ENCODE results near the gene HECA.

Gene HECA

DNA sequence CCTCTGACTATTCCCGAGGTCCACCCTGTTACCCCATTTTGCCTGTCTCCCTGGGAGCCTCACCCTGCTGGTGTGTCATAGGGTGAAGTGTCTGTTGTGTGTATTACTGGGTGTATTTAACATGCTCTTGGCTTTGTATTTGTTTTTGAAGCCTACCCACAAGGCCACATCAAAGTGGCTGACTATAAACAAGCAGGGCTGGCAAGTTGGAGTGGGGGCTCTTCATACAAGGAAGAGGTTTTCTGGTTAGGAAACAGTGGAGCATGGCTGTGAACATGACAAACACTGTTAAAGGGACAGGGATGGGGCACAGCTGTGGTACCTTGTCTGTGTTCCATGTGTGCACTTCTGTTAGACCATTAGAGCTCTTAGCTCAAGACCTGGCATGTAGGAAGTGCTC is 26.3 kb downstream of the HECA start:
- no peak for DNase-seq (ENCODE audit: low spot score)

DNA sequence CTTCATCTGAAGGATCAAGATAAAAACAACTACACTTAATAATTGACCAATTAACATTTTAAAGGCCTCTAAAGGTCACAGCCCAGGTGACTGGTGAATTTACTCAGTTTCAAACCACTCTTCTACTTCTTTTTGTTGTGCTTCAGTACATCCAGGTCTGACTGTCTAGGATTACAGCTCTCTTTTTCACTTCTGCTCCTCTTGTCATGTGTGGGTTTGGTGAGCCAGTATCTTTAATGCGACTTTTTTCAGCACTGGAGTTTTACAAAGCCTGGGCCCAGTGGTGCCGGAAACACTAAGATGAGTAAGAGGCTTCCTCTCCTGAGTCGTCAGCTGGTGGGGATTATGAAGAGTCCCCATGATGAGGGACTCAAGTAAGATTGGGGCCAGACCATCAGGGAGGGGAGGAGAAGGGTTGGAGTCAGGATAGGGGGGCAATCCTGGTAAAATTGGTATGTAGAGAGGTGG is 27.0 kb downstream of the HECA start:
- no peak for DNase-seq (ENCODE audit: low spot score)

DNA sequence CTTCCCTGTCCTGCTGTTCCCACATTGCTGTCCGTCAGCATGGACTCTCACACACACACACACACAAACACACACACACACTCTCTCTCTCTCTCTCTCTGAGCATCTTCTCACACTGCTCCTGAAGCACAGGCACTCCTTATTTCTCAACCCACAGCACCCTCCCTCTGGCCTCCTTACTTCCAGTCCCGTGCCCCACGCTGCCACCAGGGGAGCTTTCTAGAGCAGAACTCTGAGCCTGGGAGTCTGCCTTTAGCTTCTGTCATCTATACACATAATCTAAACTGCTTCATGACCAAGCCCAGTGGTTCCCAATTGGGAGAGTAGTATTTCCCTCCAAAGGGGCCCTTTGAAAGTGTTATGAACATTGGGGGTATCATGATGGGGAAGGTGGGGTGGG is 29.1 kb downstream of the HECA start:
- no peak for DNase-seq (ENCODE audit: low spot score)

GRCh38 chr6:139165324-139165723 is 30.4 kb downstream of the HECA start:
- no peak for DNase-seq (ENCODE audit: low spot score)

- no peak for DNase-seq (ENCODE audit: low spot score)
These were observed 31.5 kb downstream of the HECA start for GRCh38 chr6:139166238-139166955.

GRCh38 chr6:139166956-139167313 is 32.1 kb downstream of the HECA start:
- no peak for DNase-seq (ENCODE audit: low spot score)

DNA sequence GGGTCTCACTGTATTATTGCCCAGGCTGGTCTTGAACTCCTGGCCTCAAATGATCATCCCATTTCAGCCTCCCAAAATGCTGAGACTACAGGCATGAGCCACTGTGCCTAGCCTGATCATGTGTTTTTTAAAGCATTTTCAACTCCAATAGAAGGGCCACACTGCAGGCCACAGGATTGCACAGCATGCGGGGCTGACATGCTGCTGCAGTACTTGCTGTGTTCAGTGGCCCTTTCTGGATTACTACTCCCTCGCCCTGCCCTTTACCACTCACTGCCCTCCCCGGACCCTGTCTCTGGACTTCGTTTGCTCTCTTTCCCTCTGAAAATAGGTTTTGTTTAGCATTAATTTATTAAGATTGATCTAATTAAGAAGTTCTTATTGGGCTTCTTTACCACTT is 37.3 kb downstream of the HECA start:
- DNase-seq (ENCODE audit: low spot score): no peak

DNA sequence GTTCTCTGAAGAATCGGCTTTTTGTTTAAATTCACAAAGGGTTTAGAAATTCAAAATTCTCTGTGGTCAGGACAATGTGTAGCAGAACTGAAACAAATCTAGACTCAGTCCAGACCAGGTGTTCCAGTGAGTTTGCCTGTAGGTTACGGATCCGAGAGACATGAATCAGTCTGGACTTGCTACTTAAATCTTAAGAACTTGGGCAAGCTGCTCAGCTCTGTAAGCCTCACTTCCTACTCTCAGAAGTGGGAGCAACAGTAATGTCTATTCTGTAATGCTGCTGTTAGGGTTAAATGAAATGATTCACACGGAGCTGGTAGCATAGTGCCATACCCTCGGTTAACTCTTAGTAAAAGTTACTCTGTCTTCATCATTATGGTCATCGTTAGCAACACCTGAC is 37.7 kb downstream of the HECA start:
- no peak for DNase-seq (ENCODE audit: low spot score)

DNA sequence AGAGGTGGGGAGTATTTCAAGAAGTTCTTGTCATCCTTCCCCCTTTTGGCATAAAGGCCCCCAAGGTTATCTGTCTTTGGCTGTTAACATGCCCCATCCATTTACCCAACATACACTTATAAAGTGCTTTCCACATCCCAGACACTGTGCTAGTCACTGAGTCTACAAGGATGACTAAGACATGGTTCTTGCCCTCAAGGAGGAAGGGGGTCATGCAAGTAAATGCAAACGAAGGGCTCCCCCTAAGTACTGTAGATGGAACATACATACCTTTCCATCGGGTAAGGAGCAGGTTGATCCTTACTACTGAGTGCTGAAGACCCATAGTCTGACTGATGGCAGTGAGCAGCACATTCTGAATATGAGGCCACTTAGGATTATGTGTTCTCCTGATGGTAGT is 38.3 kb downstream of the HECA start:
- no peak for DNase-seq (ENCODE audit: low spot score)

- no peak for DNase-seq (ENCODE audit: low spot score)
These were observed 38.9 kb downstream of the HECA start for GRCh38 chr6:139173822-139174221.

DNA sequence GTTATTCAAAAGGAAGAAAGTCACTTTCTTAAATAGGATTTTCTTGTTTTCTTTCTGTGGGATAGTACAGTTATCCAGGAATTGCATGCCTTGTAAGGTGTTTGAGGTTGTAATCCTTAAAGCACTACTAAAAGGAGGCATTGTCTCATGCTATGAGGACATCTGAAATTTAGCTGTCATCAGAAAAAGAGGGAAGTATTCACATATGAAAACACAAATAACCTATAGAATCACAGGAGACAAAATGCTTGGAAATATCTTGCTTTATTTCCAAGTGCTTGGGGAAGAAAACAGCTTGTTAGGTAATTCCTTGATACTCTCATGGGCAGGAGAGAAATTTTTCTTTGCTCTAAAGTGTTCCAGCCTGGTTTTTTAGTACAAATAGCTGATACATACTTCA is 40.1 kb downstream of the HECA start:
- no peak for DNase-seq (ENCODE audit: low spot score)

GRCh38 chr6:139175389-139175948 is 40.6 kb downstream of the HECA start:
- no peak for DNase-seq (ENCODE audit: low spot score)

GRCh38 chr6:139181236-139181635 is 46.4 kb downstream of the HECA start:
- DNase-seq (ENCODE audit: low spot score): no peak

DNA sequence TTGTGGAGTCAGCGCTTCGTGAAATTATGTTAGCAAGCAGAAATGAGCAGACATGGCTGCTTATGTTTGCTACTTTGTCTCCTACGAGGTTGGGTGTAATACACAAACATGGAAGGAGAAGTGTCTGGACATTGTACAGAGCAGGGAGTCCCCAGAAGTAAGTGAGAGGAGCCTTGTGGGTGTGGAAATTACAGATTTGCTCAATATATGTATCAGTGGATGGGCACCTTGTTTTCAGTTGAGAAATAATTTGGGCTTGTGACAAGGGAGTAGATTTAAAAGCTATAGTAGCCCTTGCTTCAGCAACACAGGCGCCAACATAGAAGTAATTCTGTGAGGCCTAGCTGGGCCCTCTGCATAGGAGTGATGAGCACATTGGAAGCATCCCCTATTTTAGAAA is 49.2 kb downstream of the HECA start:
- no peak for DNase-seq (ENCODE audit: low spot score)

DNA sequence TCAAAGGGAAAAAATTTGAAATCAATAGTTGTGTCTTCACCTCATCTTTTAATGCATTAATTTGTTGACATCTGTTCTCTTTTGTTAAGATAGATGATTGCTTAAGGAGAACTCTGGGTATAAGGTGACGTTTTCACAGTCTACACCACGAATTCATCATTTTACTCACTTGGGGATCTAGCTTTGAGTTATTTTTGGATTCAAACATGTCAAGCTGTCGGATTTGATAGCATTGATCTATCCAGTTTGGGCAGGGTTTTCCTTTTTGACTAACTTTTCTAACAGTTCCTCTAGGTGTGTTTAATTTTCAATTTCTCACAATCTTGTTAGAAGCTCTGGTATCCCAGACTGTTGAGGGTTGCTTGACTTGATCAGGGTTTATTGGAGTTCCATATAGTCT is 49.6 kb downstream of the HECA start:
- no peak for DNase-seq (ENCODE audit: low spot score)

- DNase-seq (ENCODE audit: low spot score): no peak
These were observed 51.4 kb downstream of the HECA start for GRCh38 chr6:139186242-139186641.

GRCh38 chr6:139186692-139187091 is 51.8 kb downstream of the HECA start:
- DNase-seq (ENCODE audit: low spot score): no peak

GRCh38 chr6:139187489-139187888 is 52.6 kb downstream of the HECA start:
- no peak for DNase-seq (ENCODE audit: low spot score)

- DNase-seq (ENCODE audit: low spot score): no peak
These were observed 54.8 kb downstream of the HECA start for GRCh38 chr6:139189665-139190064.

DNA sequence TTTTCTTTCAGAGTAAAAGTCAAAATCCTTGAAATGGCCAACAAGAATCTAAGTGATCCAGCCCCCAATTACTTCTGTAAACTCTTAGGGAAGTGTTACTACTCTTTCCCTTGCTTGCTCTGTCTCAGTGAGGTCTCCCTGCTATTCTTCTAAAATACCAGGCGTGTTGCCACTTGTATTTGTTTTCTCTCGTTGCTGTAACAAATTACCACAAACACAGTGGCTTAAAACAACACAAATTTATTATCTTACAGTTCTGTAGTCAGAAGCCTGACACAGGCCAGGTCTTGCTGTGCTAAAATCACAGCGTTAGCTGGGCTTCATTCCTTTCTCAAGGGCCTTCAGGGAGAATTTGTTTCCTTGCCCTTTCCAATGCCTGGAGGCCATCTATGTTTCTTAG is 59.9 kb downstream of the HECA start:
- DNase-seq (ENCODE audit: low spot score): no peak

DNA sequence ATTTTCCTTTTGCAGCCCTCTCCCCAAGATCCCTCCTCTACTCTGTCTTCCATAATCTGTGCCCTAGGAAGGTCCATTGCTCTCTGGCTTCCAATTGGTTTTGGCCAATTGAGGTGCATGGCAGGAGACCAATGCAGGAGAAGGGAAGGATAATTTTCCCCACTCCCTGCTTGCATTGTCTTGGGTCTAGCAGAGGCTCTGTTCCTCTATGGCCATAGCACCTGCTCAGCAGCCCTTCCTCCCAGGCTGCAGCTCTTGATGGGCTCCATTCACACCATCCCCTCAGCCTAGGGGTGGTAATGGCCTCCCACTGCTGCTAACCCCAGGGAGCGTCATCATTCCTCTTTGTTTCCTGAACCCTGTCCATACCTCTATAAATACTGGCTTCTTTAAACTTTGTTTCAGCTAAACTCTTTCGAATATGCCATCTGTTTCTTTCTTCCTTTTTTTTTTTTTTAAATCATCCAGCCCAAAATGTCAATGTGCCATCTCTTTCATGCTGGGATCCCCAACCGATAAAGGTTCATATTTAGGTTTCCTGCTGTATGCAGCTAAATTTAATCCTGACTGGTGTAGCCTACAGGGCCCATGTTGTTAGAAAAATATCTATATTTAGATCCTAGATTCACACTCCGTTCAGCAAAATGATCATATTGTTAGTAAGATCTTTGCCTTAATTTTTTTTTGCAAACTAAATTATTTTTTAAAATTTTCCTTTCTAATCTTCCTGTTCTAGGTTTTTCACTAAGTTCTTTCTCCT is 63.8 kb downstream of the HECA start:
- no peak for DNase-seq (ENCODE audit: low spot score)

- no peak for DNase-seq (ENCODE audit: low spot score)
These were observed 66.5 kb downstream of the HECA start for GRCh38 chr6:139201378-139201777.

DNA sequence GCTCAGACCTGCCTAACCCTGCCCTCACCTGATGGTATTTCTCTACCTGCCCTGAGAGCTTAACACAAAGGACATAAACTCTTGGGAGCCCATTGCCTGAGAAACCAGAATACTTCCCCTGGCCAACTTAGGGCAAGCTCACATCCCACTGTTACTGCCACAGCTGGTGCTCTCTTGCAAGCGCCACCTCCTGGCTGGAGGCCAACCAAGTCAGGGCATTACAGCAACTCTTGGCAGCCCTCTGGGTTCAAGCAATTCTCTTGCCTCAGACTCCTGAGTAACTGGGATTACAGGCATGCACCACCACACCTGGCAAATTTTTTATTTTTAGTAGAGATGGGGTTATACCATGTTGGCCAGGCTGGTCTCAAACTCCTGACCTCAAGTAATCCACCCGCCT is 70.1 kb downstream of the HECA start:
- DNase-seq (ENCODE audit: low spot score): no peak

GRCh38 chr6:139205843-139206242 is 71.0 kb downstream of the HECA start:
- no peak for DNase-seq (ENCODE audit: low spot score)
